MM.1S (cell line): ENCODE data around the gene RIPOR2.
"Not testable (repeated sequence)": the region's sequence is repeated elsewhere in the genome, so short reads cannot be mapped to it uniquely, and the experiment has no call there.

Experiments
- DNase-seq: peaks from one replicate; pipeline ENCODE4 v3.0.0-alpha.2; 2015
- H2AFZ ChIP-seq: fragments of 300-600 bp; sonication (generic); 2 replicates; pipeline ENCODE4 v1.6.0; 2016; ENCODE audit warnings: antibody characterized with exemption, low read length
- H3F3A ChIP-seq: fragments of 300-600 bp; sonication (generic); 2 replicates; pipeline ENCODE4 v1.6.1; 2016; ENCODE audit warnings: mild to moderate bottlenecking, antibody characterized with exemption, low read length, moderate library complexity, mixed read lengths; ENCODE audit not compliant: insufficient read depth
- H3K27ac ChIP-seq: fragments of 300-600 bp; sonication (generic); 2 replicates; pipeline ENCODE4 v1.5.1; 2016; ENCODE audit warnings: mild to moderate bottlenecking, low read length
- H3K27me3 ChIP-seq: fragments of 300-600 bp; sonication (generic); replicated peaks from 2 replicates; pipeline ENCODE4 v1.6.0; 2016; ENCODE audit warnings: low read length; ENCODE audit not compliant: insufficient read depth
- H3K36me3 ChIP-seq: fragments of 300-600 bp; sonication (generic); replicated peaks from 2 replicates; pipeline ENCODE4 v1.6.1; 2016; ENCODE audit warnings: mild to moderate bottlenecking, low read length, mixed read lengths; ENCODE audit not compliant: insufficient read depth
- H3K4me1 ChIP-seq: fragments of 300-600 bp; sonication (generic); 2 replicates; pipeline ENCODE4 v1.6.1; 2016; ENCODE audit warnings: low read length, mixed read lengths
- H3K4me2 ChIP-seq: fragments of 300-600 bp; sonication (generic); 2 replicates; pipeline ENCODE4 v1.6.0; 2016; ENCODE audit warnings: low read depth, low read length
- H3K4me3 ChIP-seq: fragments of 300-600 bp; sonication (generic); 2 replicates; pipeline ENCODE4 v1.5.1; 2016; ENCODE audit warnings: low read length, mixed read lengths
- H3K79me2 ChIP-seq: fragments of 300-600 bp; sonication (generic); 2 replicates; pipeline ENCODE4 v1.6.1; 2016; ENCODE audit warnings: mixed run types, low read length, mixed read lengths
- H3K9ac ChIP-seq: fragments of 300-600 bp; sonication (generic); 2 replicates; pipeline ENCODE4 v1.6.1; 2016; ENCODE audit warnings: low read length, mixed read lengths
- H3K9me2 ChIP-seq: fragments of 300-600 bp; sonication (generic); replicated peaks from 2 replicates; pipeline ENCODE4 v1.6.1; 2016; ENCODE audit warnings: mild to moderate bottlenecking, low read length, mixed read lengths; ENCODE audit not compliant: insufficient read depth
- H3K9me3 ChIP-seq: fragments of 300-600 bp; sonication (generic); replicated peaks from 2 replicates; pipeline ENCODE4 v1.6.1; 2016; ENCODE audit warnings: mild to moderate bottlenecking, low read length, mixed read lengths; ENCODE audit not compliant: insufficient read depth
- H4K20me1 ChIP-seq: fragments of 300-600 bp; sonication (generic); 2 replicates; pipeline ENCODE4 v1.6.1; 2016; ENCODE audit warnings: mild to moderate bottlenecking, low read length, moderate library complexity, mixed read lengths; ENCODE audit not compliant: insufficient read depth
- EZH2 ChIP-seq: fragments of 300-600 bp; sonication (generic); optimal IDR thresholded peaks from 2 replicates; pipeline ENCODE3; 2017; ENCODE audit warnings: low read depth, mild to moderate bottlenecking, antibody characterized with exemption, low read length, mixed read lengths
- EZH2phosphoT487 ChIP-seq: fragments of 300-600 bp; sonication (generic); IDR thresholded peaks from 2 replicates; pipeline ENCODE4 v1.6.1; 2018; ENCODE audit warnings: antibody characterized with exemption, low read length
- TF ChIP-seq, protein P1 (sequence below): fragments of 300-600 bp; sonication (generic); IDR thresholded peaks from 2 replicates; pipeline ENCODE4 v1.5.1; 2016; ENCODE audit warnings: antibody characterized with exemption, low read length, mixed read lengths

RIPOR2 gene

GRCh38 chr6:24880451-24880850 lies 55.3 kb downstream of the RIPOR2 start:
- H3K79me2 ChIP-seq, result no peaks in the 10 kb centered on the region
- TF ChIP-seq EZH2 (no peak), EZH2phosphoT487 (no peak)
- TF ChIP-seq, protein P1, sequence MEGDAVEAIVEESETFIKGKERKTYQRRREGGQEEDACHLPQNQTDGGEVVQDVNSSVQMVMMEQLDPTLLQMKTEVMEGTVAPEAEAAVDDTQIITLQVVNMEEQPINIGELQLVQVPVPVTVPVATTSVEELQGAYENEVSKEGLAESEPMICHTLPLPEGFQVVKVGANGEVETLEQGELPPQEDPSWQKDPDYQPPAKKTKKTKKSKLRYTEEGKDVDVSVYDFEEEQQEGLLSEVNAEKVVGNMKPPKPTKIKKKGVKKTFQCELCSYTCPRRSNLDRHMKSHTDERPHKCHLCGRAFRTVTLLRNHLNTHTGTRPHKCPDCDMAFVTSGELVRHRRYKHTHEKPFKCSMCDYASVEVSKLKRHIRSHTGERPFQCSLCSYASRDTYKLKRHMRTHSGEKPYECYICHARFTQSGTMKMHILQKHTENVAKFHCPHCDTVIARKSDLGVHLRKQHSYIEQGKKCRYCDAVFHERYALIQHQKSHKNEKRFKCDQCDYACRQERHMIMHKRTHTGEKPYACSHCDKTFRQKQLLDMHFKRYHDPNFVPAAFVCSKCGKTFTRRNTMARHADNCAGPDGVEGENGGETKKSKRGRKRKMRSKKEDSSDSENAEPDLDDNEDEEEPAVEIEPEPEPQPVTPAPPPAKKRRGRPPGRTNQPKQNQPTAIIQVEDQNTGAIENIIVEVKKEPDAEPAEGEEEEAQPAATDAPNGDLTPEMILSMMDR, result no peak
- H3F3A ChIP-seq, result no peaks in the 10 kb centered on the region
- H3K9me2 ChIP-seq, result no peaks in the 10 kb centered on the region
- no peak overlapping the region for H3K9ac ChIP-seq
- H3K4me3 ChIP-seq, result no peak overlapping the region
- H3K27me3 ChIP-seq, result no peaks in the 10 kb centered on the region
- H2AFZ ChIP-seq, result no peak overlapping the region
- H3K27ac ChIP-seq, result no peak overlapping the region
- no peaks in the 10 kb centered on the region for H4K20me1 ChIP-seq
- H3K4me2 ChIP-seq, result no peak overlapping the region
- no peak for DNase-seq
- H3K4me1 ChIP-seq, result no peaks in the 10 kb centered on the region
- no peaks in the 10 kb centered on the region for H3K36me3 ChIP-seq
- H3K9me3 ChIP-seq, result no peaks in the 10 kb centered on the region

DNA sequence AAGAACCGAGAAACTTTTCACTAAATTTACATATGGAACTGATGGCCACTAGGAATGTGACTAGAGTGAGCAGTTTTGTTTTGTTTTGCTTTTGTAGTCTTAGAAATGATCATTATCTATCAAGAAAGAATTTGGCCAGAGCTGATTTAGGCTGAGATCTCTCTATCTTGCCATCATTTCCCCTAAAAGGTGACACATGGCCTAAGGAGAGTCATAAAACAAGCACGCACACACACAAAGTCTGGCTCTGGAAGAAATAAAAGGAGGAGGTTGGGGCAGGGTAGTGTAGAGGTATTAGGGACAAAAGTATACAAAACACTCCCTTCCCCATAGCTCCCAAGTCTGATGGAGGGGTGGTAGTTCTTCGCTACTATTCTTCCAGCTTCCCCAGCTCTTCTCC lies 56.4 kb downstream of the RIPOR2 start:
- no peaks in the 10 kb centered on the region for H3F3A ChIP-seq
- H3K36me3 ChIP-seq, result no peaks in the 10 kb centered on the region
- H3K79me2 ChIP-seq, result no peaks in the 10 kb centered on the region
- no peaks in the 10 kb centered on the region for H3K9me2 ChIP-seq
- H3K9me3 ChIP-seq, result no peaks in the 10 kb centered on the region
- H3K9ac ChIP-seq, result no peak overlapping the region
- no peaks in the 10 kb centered on the region for H4K20me1 ChIP-seq
- TF ChIP-seq EZH2, result no peak
- TF ChIP-seq, protein P1, result no peak
- no peak for TF ChIP-seq EZH2phosphoT487
- H2AFZ ChIP-seq, result no peak overlapping the region
- no peak overlapping the region for H3K27ac ChIP-seq
- no peak overlapping the region for H3K4me2 ChIP-seq
- no peak overlapping the region for H3K4me3 ChIP-seq
- H3K27me3 ChIP-seq, result no peaks in the 10 kb centered on the region
- no peak for DNase-seq
- no peaks in the 10 kb centered on the region for H3K4me1 ChIP-seq

DNA sequence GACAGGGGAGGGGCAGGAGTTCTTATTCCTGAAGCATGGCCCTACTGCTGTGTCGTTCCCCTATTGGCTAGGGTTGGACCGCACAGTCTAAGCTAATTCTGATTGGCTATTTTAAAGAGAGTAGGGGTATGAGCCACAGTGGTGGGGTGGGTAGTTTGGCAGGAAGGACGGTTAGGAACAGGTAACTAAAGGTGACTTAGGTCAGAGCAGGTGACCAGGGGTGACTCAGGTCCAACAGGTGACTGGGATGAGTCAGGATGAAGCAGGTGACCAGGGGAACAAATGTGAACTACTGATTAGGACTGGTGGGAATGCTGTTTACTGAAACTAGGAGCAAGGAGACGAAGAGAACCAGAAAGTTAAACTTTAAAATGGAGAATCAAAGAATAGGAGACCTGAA lies 58.0 kb downstream of the RIPOR2 start:
- not testable (repeated sequence) for H3K4me1 ChIP-seq, H3K4me2 ChIP-seq, H3K27ac ChIP-seq, H3K36me3 ChIP-seq, H3K9ac ChIP-seq, H3K27me3 ChIP-seq, H3F3A ChIP-seq, H3K79me2 ChIP-seq, H3K9me2 ChIP-seq, H3K4me3 ChIP-seq, H4K20me1 ChIP-seq, H2AFZ ChIP-seq, H3K9me3 ChIP-seq, DNase-seq

DNA sequence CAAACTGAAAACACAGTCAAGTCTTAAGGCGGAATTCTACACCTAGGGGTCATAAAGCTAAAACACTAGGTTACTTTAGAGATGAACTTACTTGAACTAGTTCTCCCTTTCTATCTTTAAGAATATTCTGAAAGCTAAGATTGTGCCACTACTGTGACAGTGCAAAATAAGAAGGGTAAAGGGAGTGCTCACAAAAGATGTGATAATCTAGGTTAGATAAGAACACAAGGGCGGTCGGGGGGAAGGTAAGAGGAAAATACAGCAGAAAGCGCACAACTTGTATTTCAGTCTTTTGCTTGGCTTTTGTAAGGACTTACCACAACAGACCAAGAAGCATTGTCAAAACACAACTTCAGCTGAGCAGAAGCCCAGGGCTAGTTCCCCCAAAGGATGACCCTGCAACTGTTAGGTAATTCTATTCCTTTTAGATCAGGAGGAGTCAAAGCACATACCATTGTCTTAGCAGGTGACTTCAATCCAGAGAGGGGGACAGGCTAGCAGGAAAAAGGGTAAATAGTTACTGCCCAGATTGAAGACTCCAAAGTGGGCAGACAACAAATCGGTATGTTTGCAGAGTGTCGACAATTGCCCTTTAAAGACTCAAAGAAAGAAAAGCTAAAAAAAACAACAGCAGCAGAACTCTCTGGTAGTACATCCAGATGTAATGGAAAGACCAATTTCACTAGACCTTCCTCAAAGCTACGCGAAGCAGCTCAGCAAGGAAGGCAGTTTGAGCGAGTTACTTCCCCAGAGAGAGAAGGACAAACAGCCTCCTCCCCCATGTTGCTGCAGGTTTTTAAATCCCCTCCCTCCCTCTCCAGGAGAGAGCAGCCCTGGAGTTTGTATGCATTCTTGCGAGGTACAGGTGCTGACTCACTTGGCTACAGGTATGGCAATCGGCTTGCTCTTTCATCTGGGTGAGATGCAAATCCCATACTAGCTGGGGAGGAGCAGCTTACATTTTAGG lies 59.0 kb downstream of the RIPOR2 start:
- H3K4me1 ChIP-seq, result no peaks in the 10 kb centered on the region
- H2AFZ ChIP-seq, result no peak overlapping the region
- H3K9ac ChIP-seq, result no peak overlapping the region
- no peaks in the 10 kb centered on the region for H3F3A ChIP-seq
- H3K36me3 ChIP-seq, result no peaks in the 10 kb centered on the region
- no peak overlapping the region for H3K4me3 ChIP-seq
- no peak for TF ChIP-seq EZH2
- no peak overlapping the region for H3K27ac ChIP-seq
- no peak for DNase-seq
- H3K9me3 ChIP-seq, result no peaks in the 10 kb centered on the region
- no peaks in the 10 kb centered on the region for H3K27me3 ChIP-seq
- H3K79me2 ChIP-seq, result no peaks in the 10 kb centered on the region
- H3K4me2 ChIP-seq, result no peak overlapping the region
- H4K20me1 ChIP-seq, result no peaks in the 10 kb centered on the region
- H3K9me2 ChIP-seq, result no peaks in the 10 kb centered on the region
